Activated CD4-positive, alpha-beta memory T cell treated with anti-CD3 and anti-CD28 coated beads, Interleukin-2, amount 10 ng/mL, durations not matched to agents 7 days and 5 days (primary cell): ENCODE results near the gene C12orf60. TPM values are rescaled to one million over a fixed set of nuclear protein-coding genes. Genes with fewer than 3 reads are reported as not detected.
"Not testable (repeated sequence)": the region's sequence is repeated elsewhere in the genome, so short reads cannot be mapped to it uniquely, and the experiment has no call there.

Experiments used
- CTCF ChIA-PET: fragments of 350-600 bp; sonication (Branson Sonifier 250); formaldehyde crosslinking; loops from one replicate; lab custom pipeline; 2021; ENCODE audit warnings: antibody characterized with exemption, inconsistent platforms; lab: Charles Lee
- POLR2A ChIA-PET: fragments of 350-600 bp; sonication (Branson Sonifier 250); formaldehyde crosslinking; loops from one replicate; lab custom pipeline; 2021; ENCODE audit warnings: antibody characterized with exemption; lab: Charles Lee
- DNase-seq: peaks from one replicate; pipeline ENCODE4 v3.0.0-alpha.2; 2020
- H3K27ac Mint-ChIP-seq: one replicate; pipeline ENCODE4 v1.8.0; 2021; ENCODE audit warnings: mild to moderate bottlenecking, mixed read lengths
- H3K27me3 Mint-ChIP-seq: one replicate; pipeline ENCODE4 v1.8.0; 2021; ENCODE audit warnings: mixed read lengths
- H3K36me3 Mint-ChIP-seq: one replicate; pipeline ENCODE4 v1.8.0; 2021; ENCODE audit warnings: low read depth, mixed read lengths
- H3K4me1 Mint-ChIP-seq: one replicate; pipeline ENCODE4 v1.8.0; 2021; ENCODE audit warnings: mixed read lengths
- H3K4me3 Mint-ChIP-seq: one replicate; pipeline ENCODE4 v1.8.0; 2021; ENCODE audit warnings: mild to moderate bottlenecking, mixed read lengths
- H3K9me3 Mint-ChIP-seq: one replicate; pipeline ENCODE4 v1.8.0; 2021; ENCODE audit warnings: mixed read lengths
- total RNA-seq, 2 experiments: library from RNA; stranded (reverse); gene quantifications; one replicate each; pipeline ENCODE4 v1.2.3, GENCODE V29; 2021

Gene C12orf60, protein sequence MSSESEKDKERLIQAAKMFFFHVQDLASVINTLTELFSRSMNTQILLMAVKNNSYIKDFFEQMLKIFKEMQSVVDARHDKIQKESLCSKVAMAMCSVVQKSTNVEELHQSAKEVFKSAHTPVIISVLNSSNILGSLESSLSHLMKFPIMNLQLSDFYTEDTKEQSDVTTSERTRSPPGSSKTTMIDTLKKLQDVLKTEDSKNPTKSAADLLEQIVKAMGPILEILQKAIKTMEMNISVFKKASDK
- total RNA-seq = 1 to 10 TPM; 2.0 to 2.4 TPM

DNA sequence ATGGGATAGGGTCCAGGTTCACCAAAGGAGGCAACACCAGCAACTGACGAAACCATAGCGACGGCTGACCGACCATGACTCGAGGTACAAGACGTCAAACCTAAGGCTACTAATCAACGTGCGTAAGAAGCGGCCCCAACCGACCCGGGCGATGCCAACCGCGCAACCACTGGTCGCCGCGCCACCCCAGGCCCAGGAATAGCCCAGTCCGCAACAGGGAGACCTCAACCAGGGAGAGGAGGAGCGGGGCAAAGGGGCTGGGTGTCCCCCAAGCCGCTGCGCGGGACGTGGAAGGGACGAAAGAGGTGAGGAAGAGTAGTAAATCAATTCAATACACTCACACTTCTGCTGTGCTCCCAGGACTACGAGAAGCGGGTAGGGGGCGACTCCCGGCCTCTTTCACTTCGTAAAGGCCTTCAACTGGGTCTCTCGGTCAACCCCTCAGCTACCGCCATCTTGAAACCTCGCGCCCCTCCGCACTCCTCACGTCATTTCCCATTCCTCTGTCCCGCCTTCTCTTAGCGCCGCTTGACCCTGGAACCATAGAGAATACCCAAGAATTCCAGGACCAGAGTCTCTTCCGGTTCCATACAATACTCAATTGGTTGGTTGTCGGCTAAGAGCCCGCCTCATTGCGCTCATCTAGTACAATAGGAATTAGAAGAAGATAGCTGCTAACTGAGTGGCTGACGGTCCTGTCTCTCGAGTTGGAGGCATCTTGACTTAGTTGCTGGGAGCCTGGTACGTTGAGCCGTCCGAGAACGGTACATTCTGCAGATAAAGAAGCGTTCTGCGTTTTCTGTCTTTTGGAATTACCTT is at the start of gene C12orf60, which contains the start of gene WBP11:
Gene C12orf60, plus strand, starts transcription at position 660 of the 819 bp plus-strand sequence. CDS start 19,266 bp downstream, outside the sequence.
Gene WBP11, minus strand, starts transcription at position 468 of the 819 bp plus-strand sequence. CDS start 2,095 bp downstream, outside the sequence.
- H3K4me1 Mint-ChIP-seq = peaks cover 27% of the 10 kb centered on the region
- no peak within 1 kb of the TSS for H3K4me3 Mint-ChIP-seq
- peak; percentile 89 for DNase-seq
- H3K27me3 Mint-ChIP-seq = no peaks in the 10 kb centered on the region
- H3K9me3 Mint-ChIP-seq = no peaks in the 10 kb centered on the region
- H3K27ac Mint-ChIP-seq = no peak within 1 kb of the TSS
- H3K36me3 Mint-ChIP-seq = peaks cover 24% of the 10 kb centered on the region
- CTCF ChIA-PET = interaction anchor here (1.0 to 5.4 kb wide), 10 partner anchors 11 to 438 kb away, joined by 3 to 50 read pairs (median 4); partner anchors contain the start of gene ATF7IP
- POLR2A ChIA-PET = interaction anchor here (1.0 to 7.5 kb wide), 11 partner anchors 11 to 417 kb away, joined by 3 to 177 read pairs (median 6); partner anchors contain the start of gene ARHGDIB

DNA sequence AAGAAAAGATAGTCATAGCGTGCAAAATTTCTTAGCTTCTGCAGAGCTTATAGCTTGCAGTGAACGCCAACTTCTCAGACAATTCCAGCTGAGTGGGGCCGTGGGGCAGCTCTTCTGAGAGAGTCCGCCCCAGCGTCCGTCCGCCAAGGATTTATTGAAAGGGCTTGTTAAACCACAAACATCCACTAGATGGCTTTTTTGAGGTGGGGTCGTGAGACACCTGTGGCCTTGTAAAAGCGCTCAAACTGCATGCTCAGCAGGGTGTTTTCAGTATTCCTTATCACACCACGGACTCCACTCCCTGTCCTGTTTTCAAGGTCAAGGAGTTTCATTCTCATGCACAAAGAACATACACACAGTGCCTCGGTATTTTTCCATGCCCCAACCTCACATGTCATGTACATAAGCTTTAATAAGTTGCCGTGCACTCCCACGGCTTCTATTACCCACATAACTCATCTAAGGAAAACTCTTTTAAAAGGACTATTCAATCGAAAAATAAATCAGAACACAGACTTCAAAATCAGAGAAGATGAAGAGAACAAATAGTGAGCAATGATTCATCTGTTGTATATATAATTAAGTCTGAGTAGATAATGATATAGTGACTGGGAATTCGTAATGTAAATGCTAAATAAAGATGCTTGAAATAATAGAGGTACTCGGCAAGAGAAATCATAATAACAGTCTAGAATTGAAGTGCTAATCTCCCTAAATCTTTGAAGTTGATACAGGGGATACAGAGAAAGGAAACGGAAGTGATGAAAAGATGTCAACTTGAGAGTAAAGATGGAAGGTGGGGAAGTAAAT is 46.9 kb upstream of the C12orf60 start:
- Mint-ChIP-seq H3K36me3 (peaks cover 19% of the 10 kb centered on the region), H3K4me1 (peaks cover 4% of the 10 kb centered on the region), H3K27me3 (no peaks in the 10 kb centered on the region), H3K9me3 (peaks cover 8% of the 10 kb centered on the region), H3K4me3 (no peak overlapping the region), H3K27ac (no peak overlapping the region)
- no peak for DNase-seq
- POLR2A ChIA-PET = no interaction called here
- CTCF ChIA-PET = interaction anchor here (1.0 kb wide), 1 partner anchor 13 kb away, joined by 3 read pairs; no protein-coding TSS in a partner anchor

DNA sequence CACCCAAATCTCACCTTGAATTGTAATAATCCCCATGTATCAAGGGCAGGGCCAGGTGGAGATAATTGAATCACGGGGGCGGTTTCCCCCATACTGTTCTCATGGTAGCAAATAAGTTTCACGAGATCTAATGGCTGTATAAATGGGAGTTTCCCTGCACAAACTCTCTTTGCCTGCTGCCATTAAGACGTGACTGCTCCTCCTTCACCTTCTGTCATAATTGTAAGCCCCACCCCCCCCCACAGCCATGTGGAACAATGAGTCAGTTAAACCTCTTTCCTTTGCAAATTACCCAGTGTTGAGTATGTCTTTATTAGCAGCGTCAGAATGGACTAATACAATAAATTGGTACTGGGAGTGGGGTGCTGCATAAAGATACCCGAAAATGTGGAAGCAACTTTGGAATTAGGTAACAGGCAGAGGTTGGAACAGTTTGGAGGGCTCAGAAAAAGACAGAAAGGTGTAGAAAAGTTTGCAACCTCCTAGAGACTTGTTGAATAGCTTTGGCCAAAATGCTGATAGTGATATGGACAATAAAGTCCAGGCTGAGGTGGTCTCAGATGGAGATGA is 43.7 kb upstream of the C12orf60 start:
- POLR2A ChIA-PET = interaction anchor here (2.1 kb wide), 1 partner anchor 11 kb away, joined by 8 read pairs; a partner anchor contains a TSS
- H3K4me1 Mint-ChIP-seq, H3K27me3 Mint-ChIP-seq, H3K27ac Mint-ChIP-seq, H3K4me3 Mint-ChIP-seq, DNase-seq: not testable (repeated sequence)
- CTCF ChIA-PET = interaction anchor here (1.0 kb wide), 1 partner anchor 24 kb away, joined by 3 read pairs; no protein-coding TSS in a partner anchor
- H3K9me3 Mint-ChIP-seq = peaks cover 11% of the 10 kb centered on the region
- H3K36me3 Mint-ChIP-seq = peaks cover 36% of the 10 kb centered on the region

DNA sequence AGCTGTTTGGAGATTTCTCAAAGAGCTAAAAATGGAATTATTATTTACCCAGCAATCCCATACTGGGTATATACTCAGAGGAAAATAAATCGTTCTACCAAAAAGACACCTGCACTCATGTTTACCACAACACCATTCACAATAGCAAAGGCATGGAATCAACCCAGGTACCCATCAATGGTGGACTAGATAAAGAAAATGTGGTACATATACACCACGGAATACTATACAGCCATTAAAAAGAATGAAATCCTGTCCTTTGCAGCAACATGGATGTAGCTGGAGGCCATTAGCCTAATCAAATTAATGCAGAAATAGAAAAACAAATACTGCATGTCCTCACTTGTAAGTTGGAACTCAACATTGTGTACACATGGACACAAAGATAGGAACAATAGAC is 38.1 kb upstream of the C12orf60 start:
- Mint-ChIP-seq H3K36me3 (peaks cover 82% of the 10 kb centered on the region), H3K27ac (no peak overlapping the region), H3K4me3 (no peak overlapping the region), H3K9me3 (peaks cover 6% of the 10 kb centered on the region), H3K27me3 (no peaks in the 10 kb centered on the region), H3K4me1 (peaks cover 28% of the 10 kb centered on the region)
- CTCF ChIA-PET = no interaction called here
- DNase-seq = no peak
- POLR2A ChIA-PET = no interaction called here

DNA sequence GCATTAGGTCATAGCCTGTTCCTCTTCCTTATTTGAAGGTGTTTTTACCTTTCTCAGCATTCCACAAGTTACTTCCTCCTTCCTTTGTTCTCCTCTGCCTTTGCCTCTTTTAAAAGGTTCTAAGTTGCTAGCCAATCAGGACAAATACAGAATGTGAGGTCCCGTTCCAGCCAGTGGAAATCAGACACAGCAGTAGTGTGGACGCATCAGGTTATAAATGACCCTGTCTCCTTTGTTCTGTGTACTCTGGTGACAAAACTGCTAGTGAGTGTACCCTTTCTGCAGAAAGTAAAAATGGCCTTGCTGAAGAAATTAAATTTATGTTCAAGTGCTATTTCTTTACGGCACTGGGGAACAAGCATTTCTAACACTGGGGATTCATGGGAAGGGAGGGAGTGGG is 37.5 kb upstream of the C12orf60 start:
- CTCF ChIA-PET, H3K27ac Mint-ChIP-seq, POLR2A ChIA-PET, H3K4me3 Mint-ChIP-seq, H3K9me3 Mint-ChIP-seq, H3K27me3 Mint-ChIP-seq, DNase-seq: not testable (repeated sequence)
- peaks cover 80% of the 10 kb centered on the region for H3K36me3 Mint-ChIP-seq
- peaks cover 28% of the 10 kb centered on the region for H3K4me1 Mint-ChIP-seq

DNA sequence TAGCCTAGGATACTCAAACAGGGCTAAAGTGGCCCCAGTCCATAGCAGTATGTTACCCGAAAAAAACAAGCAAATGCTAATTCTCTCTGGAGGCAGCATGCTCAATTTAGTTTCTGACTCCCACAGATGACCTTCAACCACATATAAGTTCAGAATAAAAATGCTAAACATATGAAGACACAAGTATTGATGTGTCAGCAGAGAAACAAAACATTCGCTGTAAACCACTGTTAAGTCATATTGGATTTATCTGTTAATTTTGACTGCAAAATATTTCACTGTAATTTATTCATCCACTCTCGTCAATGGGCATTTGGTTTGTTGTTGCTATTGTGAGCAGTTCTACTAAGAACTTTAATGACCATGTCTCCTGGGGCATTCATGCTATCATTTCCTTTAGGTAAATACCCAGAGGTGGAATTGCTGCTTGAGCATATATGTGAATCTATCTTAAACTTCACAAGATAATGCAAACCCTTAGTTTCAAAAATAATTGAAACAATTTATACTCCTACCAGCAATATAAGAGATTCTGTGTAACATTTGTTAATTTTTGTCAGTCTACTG is 36.7 kb upstream of the C12orf60 start:
- ChIA-PET POLR2A (no interaction called here), CTCF (interaction anchor here (0.9 kb wide), 1 partner anchor 229 kb away, joined by 4 read pairs; no protein-coding TSS in a partner anchor)
- peaks cover 73% of the 10 kb centered on the region for H3K36me3 Mint-ChIP-seq
- H3K4me1 Mint-ChIP-seq = peaks cover 30% of the 10 kb centered on the region
- H3K9me3 Mint-ChIP-seq = peaks cover 5% of the 10 kb centered on the region
- no peak overlapping the region for H3K27ac Mint-ChIP-seq
- no peak for DNase-seq
- no peaks in the 10 kb centered on the region for H3K27me3 Mint-ChIP-seq
- no peak overlapping the region for H3K4me3 Mint-ChIP-seq

DNA sequence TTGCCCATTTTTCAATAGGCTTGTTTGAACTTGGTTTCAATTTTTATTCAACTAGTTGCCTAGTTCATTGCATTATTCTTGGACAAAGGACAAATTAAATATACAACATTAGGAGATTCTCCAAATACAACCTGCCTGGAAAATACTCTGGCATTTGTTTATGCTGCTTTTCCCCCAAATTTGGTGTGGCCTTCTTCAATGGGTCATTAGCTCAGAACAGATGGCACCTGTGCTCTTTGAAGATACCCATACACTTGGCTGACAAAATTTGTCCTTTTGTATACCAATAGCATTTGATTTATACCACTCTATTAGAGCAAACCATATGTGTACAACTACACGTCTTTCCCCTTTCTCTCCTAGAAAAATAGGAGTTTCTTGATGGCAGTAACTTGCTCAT is 35.9 kb upstream of the C12orf60 start:
- DNase-seq = no peak
- ChIA-PET POLR2A (no interaction called here), CTCF (interaction anchor here (0.9 kb wide), 1 partner anchor 228 kb away, joined by 4 read pairs; no protein-coding TSS in a partner anchor)
- Mint-ChIP-seq H3K27ac (no peak overlapping the region), H3K27me3 (no peaks in the 10 kb centered on the region), H3K36me3 (peaks cover 64% of the 10 kb centered on the region), H3K4me1 (peaks cover 37% of the 10 kb centered on the region), H3K9me3 (peaks cover 3% of the 10 kb centered on the region), H3K4me3 (peak overlapping the region; percentile 0)

DNA sequence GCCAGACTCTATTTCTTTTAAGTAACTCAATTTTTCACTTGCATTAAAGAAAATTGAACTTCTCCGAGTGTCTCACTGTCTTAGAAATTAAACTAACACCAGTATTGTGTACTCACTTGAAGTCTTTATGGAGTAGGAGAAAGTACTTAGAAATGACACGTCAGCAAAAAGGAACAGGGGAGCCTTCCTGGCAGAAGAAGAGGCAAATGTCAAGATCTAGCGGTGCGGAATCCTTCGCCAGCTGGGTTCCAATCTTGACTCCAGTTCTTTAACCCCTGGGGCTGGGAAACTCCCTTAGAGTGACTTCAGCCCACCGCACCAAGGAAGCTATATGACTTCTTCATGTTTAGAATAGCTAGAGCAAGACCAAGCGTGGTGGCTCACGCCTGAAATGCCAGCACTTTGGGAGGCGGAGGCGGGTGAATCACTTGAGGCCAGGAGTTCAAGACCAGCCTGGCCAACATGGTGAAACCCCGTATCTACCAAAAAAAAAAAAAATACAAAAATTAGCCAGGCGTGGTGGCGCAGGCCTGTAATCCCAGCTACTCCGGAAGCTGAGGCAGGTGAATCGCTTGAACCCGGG is 34.6 kb upstream of the C12orf60 start:
- POLR2A ChIA-PET = interaction anchor here (0.9 to 7.9 kb wide), 13 partner anchors 14 to 513 kb away, joined by 3 to 177 read pairs (median 24); partner anchors contain the start of genes ARHGDIB, ATF7IP, C12orf60 and WBP11
- H3K9me3 Mint-ChIP-seq = peaks cover 3% of the 10 kb centered on the region
- H3K4me3 Mint-ChIP-seq = peak overlapping the region; percentile 90
- peaks cover 63% of the 10 kb centered on the region for H3K36me3 Mint-ChIP-seq
- DNase-seq = peak; percentile 35
- CTCF ChIA-PET = interaction anchor here (0.6 to 3.1 kb wide), 18 partner anchors 9 to 634 kb away, joined by 3 to 50 read pairs (median 4); partner anchors contain the start of genes ARHGDIB, ATF7IP, C12orf60 and WBP11
- peaks cover 45% of the 10 kb centered on the region for H3K4me1 Mint-ChIP-seq
- no peaks in the 10 kb centered on the region for H3K27me3 Mint-ChIP-seq
- peak overlapping the region; percentile 98 for H3K27ac Mint-ChIP-seq

DNA sequence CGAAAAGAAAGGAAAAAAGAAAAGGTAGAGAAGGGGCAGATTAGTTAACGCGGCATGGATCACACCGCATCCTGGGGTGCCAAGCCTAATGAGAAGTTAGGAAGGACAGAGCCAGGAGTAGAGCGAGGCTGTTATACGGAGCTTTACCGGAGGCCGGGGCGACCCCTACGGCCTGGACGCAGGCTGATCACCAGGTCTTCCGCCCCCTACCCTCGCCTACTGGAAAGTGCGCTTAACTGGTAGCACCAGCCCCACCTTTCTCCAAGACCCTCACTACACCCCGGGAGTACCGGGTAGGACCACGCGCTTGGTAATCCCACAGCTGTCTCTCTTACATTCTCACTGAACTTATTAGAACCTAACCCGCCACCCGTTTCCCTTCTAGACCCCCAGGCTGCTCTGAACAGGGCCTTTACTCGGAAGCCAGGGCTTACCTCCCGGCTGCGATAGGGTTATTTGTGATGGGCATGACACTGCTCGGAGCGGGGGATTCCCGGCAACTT is 34.0 kb upstream of the C12orf60 start:
- Mint-ChIP-seq H3K27ac (peak overlapping the region; percentile 98), H3K9me3 (peaks cover 3% of the 10 kb centered on the region), H3K4me3 (peak overlapping the region; percentile 90), H3K36me3 (peaks cover 68% of the 10 kb centered on the region), H3K27me3 (no peaks in the 10 kb centered on the region), H3K4me1 (peaks cover 47% of the 10 kb centered on the region)
- ChIA-PET CTCF (interaction anchor here (0.6 to 3.1 kb wide), 23 partner anchors 8 to 404 kb away, joined by 3 to 50 read pairs (median 4); partner anchors contain the start of genes ARHGDIB, ATF7IP, C12orf60 and WBP11), POLR2A (interaction anchor here (0.9 to 7.9 kb wide), 32 partner anchors 11 to 793 kb away, joined by 3 to 177 read pairs (median 8); partner anchors contain the start of genes ARHGDIB, ATF7IP, C12orf60 and WBP11)
- DNase-seq = peak; percentile 47

DNA sequence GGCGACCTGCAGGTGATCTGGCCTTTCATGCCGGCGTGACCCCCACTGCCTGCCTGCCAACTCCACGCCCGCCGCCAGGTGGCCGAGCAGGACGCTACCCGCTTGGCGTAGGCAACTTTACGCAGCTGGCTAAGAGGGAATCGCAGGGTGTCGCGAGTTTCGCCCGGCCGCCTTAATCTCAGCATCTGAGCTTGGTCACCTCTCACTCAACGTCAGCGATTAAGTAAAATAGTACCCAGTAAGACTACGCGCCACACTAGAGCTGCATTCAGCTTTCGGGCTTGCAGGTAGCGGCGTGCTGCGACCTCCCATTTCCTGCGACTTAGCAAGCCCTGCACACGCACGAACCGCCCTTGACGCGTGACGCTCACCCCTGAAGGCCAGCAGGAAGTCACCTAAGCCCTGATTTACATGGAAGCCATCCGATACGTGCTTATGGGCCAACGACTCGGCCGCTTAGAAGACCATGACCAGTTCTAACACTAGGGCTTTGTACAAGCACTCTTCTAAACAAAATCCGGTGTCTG is 33.4 kb upstream of the C12orf60 start:
- Mint-ChIP-seq H3K36me3 (peaks cover 68% of the 10 kb centered on the region), H3K9me3 (peaks cover 3% of the 10 kb centered on the region), H3K27me3 (no peaks in the 10 kb centered on the region), H3K4me3 (peak overlapping the region; percentile 90), H3K4me1 (peaks cover 47% of the 10 kb centered on the region), H3K27ac (peak overlapping the region; percentile 98)
- DNase-seq = peak; percentile 86
- CTCF ChIA-PET = interaction anchor here (0.8 to 3.1 kb wide), 21 partner anchors 11 to 451 kb away, joined by 3 to 50 read pairs (median 4); partner anchors contain the start of genes ARHGDIB, ATF7IP, C12orf60 and RERG
- POLR2A ChIA-PET = interaction anchor here (0.6 to 7.9 kb wide), 39 partner anchors 11 to 792 kb away, joined by 3 to 177 read pairs (median 5); partner anchors contain the start of genes ARHGDIB, ATF7IP, C12orf60 and WBP11
